HG03378 (cell line): ENCODE results near the gene VEPH1.

ENCODE experiments used
- ATAC-seq: cut with Tn5 transposase; IDR thresholded peaks from one replicate; pipeline ENCODE4 v1.9.1; 2021; ENCODE audit warnings: mild to moderate bottlenecking, moderate library complexity; ENCODE audit not compliant: unreplicated experiment

Gene VEPH1

GRCh38 chr3:157438194-157438730, 65.0 kb downstream of the VEPH1 start:
- no peak for ATAC-seq

GRCh38 chr3:157436583-157437291, 66.5 kb downstream of the VEPH1 start, which contains the start of gene PTX3:
PTX3 (plus strand) TSS chr3:157436850; CDS start chr3:157436934, 84 bp downstream.
- ATAC-seq: no peak

GRCh38 chr3:157429708-157430107, 73.5 kb downstream of the VEPH1 start:
- ATAC-seq: no peak

GRCh38 chr3:157428853-157429252, 74.4 kb downstream of the VEPH1 start:
- no peak for ATAC-seq

GRCh38 chr3:157427901-157428300, 75.3 kb downstream of the VEPH1 start:
- no peak for ATAC-seq

GRCh38 chr3:157423337-157423736, 79.9 kb downstream of the VEPH1 start:
- ATAC-seq: no peak

GRCh38 chr3:157420606-157421130, 82.5 kb downstream of the VEPH1 start:
- no peak for ATAC-seq

- ATAC-seq: no peak
Measured at GRCh38 chr3:157418104-157418503, 85.1 kb downstream of the VEPH1 start.

GRCh38 chr3:157417247-157417646, 86.0 kb downstream of the VEPH1 start:
- no peak for ATAC-seq

- ATAC-seq: no peak
Measured at GRCh38 chr3:157416347-157417087, 86.7 kb downstream of the VEPH1 start.

GRCh38 chr3:157414861-157415260, 88.4 kb downstream of the VEPH1 start:
- no peak for ATAC-seq

GRCh38 chr3:157412323-157412855, 90.8 kb downstream of the VEPH1 start:
- ATAC-seq: no peak

GRCh38 chr3:157410945-157411344, 92.3 kb downstream of the VEPH1 start:
- no peak for ATAC-seq

- ATAC-seq: no peak
Measured at GRCh38 chr3:157409516-157409915, 93.7 kb downstream of the VEPH1 start.

GRCh38 chr3:157408499-157409149, 94.6 kb downstream of the VEPH1 start:
- ATAC-seq: no peak

GRCh38 chr3:157407769-157408168, 95.4 kb downstream of the VEPH1 start:
- ATAC-seq: no peak

GRCh38 chr3:157406394-157406793, 96.8 kb downstream of the VEPH1 start:
- no peak for ATAC-seq

- no peak for ATAC-seq
Measured at GRCh38 chr3:157405457-157405856, 97.8 kb downstream of the VEPH1 start.

GRCh38 chr3:157404381-157404780, 98.8 kb downstream of the VEPH1 start:
- no peak for ATAC-seq

- no peak for ATAC-seq
Measured at GRCh38 chr3:157398598-157398997, 104.6 kb downstream of the VEPH1 start.

- ATAC-seq: no peak
Measured at GRCh38 chr3:157394411-157394810, 108.8 kb downstream of the VEPH1 start.
